Upper lobe of right lung (tissue), 1 donor: ENCODE measurements around the gene FADS1. TPM values are rescaled to one million over a fixed set of nuclear protein-coding genes. Genes with fewer than 3 reads are reported as not detected.

Source experiments
- ATAC-seq: fragments of 200-7000 bp; cut with Tn5 transposase; one replicate; pipeline ENCODE4 v1.9.1; 2020; ENCODE audit warnings: mild to moderate bottlenecking, moderate library complexity
- DNase-seq: peaks from one replicate; pipeline ENCODE4 v3.0.0-alpha.2; 2020
- H3K27ac ChIP-seq: fragments of 200-600 bp; one replicate; pipeline ENCODE4 v1.8.0; 2022
- H3K27me3 ChIP-seq: fragments of 200-600 bp; one replicate; pipeline ENCODE4 v1.8.0; 2022; ENCODE audit warnings: mild to moderate bottlenecking
- H3K36me3 ChIP-seq: fragments of 200-600 bp; one replicate; pipeline ENCODE4 v1.8.0; 2022
- H3K4me1 ChIP-seq: fragments of 200-600 bp; one replicate; pipeline ENCODE4 v1.8.0; 2022
- H3K4me3 ChIP-seq: fragments of 200-600 bp; one replicate; pipeline ENCODE4 v1.8.0; 2022; ENCODE audit warnings: mild to moderate bottlenecking
- H3K9me3 ChIP-seq: fragments of 200-600 bp; one replicate; pipeline ENCODE4 v1.8.0; 2022
- CTCF ChIP-seq: fragments of 200-600 bp; IDR thresholded peaks from one replicate; pipeline ENCODE4 v1.8.0; 2022; ENCODE audit warnings: antibody characterized with exemption
- intact Hi-C: fragments of 100-400 bp; cut with DNase I; formaldehyde crosslinking; loops from one replicate; pipeline ENCODE4 v1.11.0; 2022
- total RNA-seq: library from RNA; stranded (reverse); fragmentation: NEBNext Ultra II Directional; extraction: Animal tissue kit (Norgen Biotek cat#: 25700); gene quantifications from one replicate; pipeline ENCODE4 v1.2.1, GENCODE V29; 2021
- donor health status: DM: no; HTN: yes; CAD: no; lungs with severe emphysema.

FADS1 gene
- total RNA-seq, 1 donor from 2014 or later = 68.0 TPM

- ATAC-seq (no peak), DNase-seq (no peak)
- Histone ChIP-seq H3K4me3 (no peak overlapping the region), H3K9me3 (no peaks in the 10 kb centered on the region), H3K27ac (no peak overlapping the region), H3K27me3 (no peaks in the 10 kb centered on the region), H3K4me1 (no peaks in the 10 kb centered on the region), H3K36me3 (peaks cover 65% of the 10 kb centered on the region)
- TF ChIP-seq CTCF = no peak
- intact Hi-C loops = no loop called here
Measured at GRCh38 chr11:61810671-61811175, 6.1 kb downstream of the FADS1 start.

- H3K27ac ChIP-seq = no peak overlapping the region
- H3K9me3 ChIP-seq = no peaks in the 10 kb centered on the region
- intact Hi-C loops = no loop called here
- DNase-seq = no peak
- H3K27me3 ChIP-seq = no peaks in the 10 kb centered on the region
- H3K4me3 ChIP-seq = no peak overlapping the region
- TF ChIP-seq CTCF = no peak
- H3K36me3 ChIP-seq = peaks cover 75% of the 10 kb centered on the region
- H3K4me1 ChIP-seq = no peaks in the 10 kb centered on the region
- no peak for ATAC-seq
Measured at GRCh38 chr11:61806785-61807184, 10.0 kb downstream of the FADS1 start.

- intact Hi-C loops = no loop called here
- H3K4me1 ChIP-seq = no peaks in the 10 kb centered on the region
- H3K4me3 ChIP-seq = no peak overlapping the region
- no peak overlapping the region for H3K27ac ChIP-seq
- no peak for TF ChIP-seq CTCF
- H3K36me3 ChIP-seq = peaks cover 73% of the 10 kb centered on the region
- no peaks in the 10 kb centered on the region for H3K27me3 ChIP-seq
- ATAC-seq (no peak), DNase-seq (no peak)
- no peaks in the 10 kb centered on the region for H3K9me3 ChIP-seq
Measured at GRCh38 chr11:61805146-61805545, 11.7 kb downstream of the FADS1 start.

GRCh38 chr11:61803889-61804647 lies 12.7 kb downstream of the FADS1 start:
- ATAC-seq = no peak
- Histone ChIP-seq H3K4me1 (no peaks in the 10 kb centered on the region), H3K4me3 (no peak overlapping the region), H3K27me3 (no peaks in the 10 kb centered on the region), H3K9me3 (no peaks in the 10 kb centered on the region), H3K27ac (no peak overlapping the region), H3K36me3 (peaks cover 62% of the 10 kb centered on the region)
- intact Hi-C loops = no loop called here
- no peak for DNase-seq
- no peak for TF ChIP-seq CTCF

- H3K36me3 ChIP-seq = peaks cover 48% of the 10 kb centered on the region
- intact Hi-C loops = no loop called here
- ATAC-seq = no peak
Measured at GRCh38 chr11:61802605-61803004, 14.2 kb downstream of the FADS1 start.

More at GRCh38 chr11:61802605-61803004, 14.2 kb downstream of the FADS1 start:
- no peak overlapping the region for H3K27ac ChIP-seq
- no peak overlapping the region for H3K4me3 ChIP-seq
- no peaks in the 10 kb centered on the region for H3K4me1 ChIP-seq
- DNase-seq = no peak
- H3K27me3 ChIP-seq = no peaks in the 10 kb centered on the region
- H3K9me3 ChIP-seq = no peaks in the 10 kb centered on the region
- TF ChIP-seq CTCF = no peak
